Prostate gland (tissue), 2 donors: ENCODE results near the gene CACNA1I.

Experiments used
- POLR2A ChIP-seq: fragments of 450-650 bp; IDR thresholded peaks from one replicate; pipeline ENCODE4 v1.6.1; 2016; ENCODE audit warnings: antibody characterized with exemption, mild to moderate bottlenecking
- POLR2AphosphoS5 ChIP-seq: sonication (generic); formaldehyde crosslinking; IDR thresholded peaks from one replicate; pipeline ENCODE4 v1.6.1; 2017; ENCODE audit warnings: antibody characterized with exemption
- TF ChIP-seq, protein P1 (sequence below), 4 experiments: fragments of 200-600 bp in 2 of 4; fragments of 450-650 bp in 2 of 4; sonication (generic) in 2 of 4; IDR thresholded peaks; 1 replicate in 3 of 4; 2 replicates in 1 of 4; pipeline ENCODE4 v1.5.1; 2016 to 2019; ENCODE audit warnings: antibody characterized with exemption in 4 of 4, mild to moderate bottlenecking in 2 of 4, moderate library complexity in 2 of 4

DNA sequence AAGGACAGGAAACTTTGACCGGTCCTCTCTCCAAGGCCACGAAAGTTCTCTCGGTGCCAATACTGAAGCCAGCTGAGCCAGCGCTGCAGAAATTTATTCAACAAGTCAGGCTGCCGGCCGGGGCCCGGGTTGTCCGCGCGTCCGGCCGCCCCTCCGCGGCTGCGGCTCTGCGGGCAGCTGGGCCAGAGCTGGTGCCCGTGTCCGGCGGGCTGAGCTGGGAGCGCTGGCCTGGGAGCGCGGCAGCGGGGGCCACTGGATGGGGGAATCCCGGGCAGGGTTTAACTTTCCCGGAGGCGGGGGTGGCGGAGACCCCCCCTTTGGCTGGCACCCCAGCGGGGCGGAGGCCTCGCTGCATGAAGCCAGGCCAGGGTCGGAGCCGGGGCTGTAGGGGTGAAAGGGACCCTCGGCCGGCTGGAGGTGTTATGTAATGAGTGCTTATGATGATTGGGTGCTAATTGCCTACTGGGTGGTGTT lies 12.3 kb upstream of the CACNA1I start:
- TF ChIP-seq, protein P1, sequence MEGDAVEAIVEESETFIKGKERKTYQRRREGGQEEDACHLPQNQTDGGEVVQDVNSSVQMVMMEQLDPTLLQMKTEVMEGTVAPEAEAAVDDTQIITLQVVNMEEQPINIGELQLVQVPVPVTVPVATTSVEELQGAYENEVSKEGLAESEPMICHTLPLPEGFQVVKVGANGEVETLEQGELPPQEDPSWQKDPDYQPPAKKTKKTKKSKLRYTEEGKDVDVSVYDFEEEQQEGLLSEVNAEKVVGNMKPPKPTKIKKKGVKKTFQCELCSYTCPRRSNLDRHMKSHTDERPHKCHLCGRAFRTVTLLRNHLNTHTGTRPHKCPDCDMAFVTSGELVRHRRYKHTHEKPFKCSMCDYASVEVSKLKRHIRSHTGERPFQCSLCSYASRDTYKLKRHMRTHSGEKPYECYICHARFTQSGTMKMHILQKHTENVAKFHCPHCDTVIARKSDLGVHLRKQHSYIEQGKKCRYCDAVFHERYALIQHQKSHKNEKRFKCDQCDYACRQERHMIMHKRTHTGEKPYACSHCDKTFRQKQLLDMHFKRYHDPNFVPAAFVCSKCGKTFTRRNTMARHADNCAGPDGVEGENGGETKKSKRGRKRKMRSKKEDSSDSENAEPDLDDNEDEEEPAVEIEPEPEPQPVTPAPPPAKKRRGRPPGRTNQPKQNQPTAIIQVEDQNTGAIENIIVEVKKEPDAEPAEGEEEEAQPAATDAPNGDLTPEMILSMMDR (IDR thresholded peaks at IDR 0.05) = no peak
- TF ChIP-seq POLR2A (no peak), POLR2AphosphoS5 (no peak)
